SIG-M5 treated with dmso at 0.1 percent for 504 hours (cell line): Measurements from ENCODE around the gene PEX12.
"Not testable (repeated sequence)": the region's sequence is repeated elsewhere in the genome, so short reads cannot be mapped to it uniquely, and the experiment has no call there.

Experiments
- DNase-seq: peaks from one replicate; lab custom pipeline; 2025; ENCODE audit not compliant: unreplicated experiment; lab: John Stamatoyannopoulos, UW

Gene PEX12

DNA sequence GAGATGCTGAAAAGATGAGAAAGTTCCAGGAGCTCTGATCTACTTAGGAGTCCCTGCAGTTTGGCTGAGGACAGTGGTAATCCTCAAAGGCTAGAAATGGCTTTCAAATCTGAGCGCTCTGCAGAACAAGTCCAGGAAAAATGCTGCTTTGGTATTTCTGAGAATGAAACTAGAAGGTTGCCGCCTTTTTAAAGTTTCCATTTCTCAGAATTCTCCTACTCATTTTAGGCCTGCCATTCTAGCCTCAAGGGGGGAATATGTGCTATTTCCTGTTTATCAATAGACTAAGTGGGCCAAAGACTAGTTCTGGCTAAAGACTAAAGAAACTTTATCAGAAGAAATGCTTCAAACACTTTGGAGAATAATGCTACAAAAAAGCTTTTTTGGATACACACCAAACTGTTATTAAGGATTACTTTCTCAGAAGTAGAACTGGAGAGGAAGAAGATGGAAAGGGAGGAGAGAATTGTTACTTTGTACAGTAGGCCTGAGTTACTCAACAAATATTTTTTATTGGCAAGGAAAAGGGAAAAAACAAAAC, 40.7 kb downstream of the PEX12 start, which contains the start of gene SLFN12L:
Gene SLFN12L, minus strand, starts transcription at position 78 of the 541 bp plus-strand sequence. CDS start 15,314 bp downstream, outside the sequence.
- DNase-seq = no peak

- peak; percentile 45 for DNase-seq
These were observed 41.7 kb downstream of the PEX12 start for GRCh38 chr17:35536664-35537171.

- not testable (repeated sequence) for DNase-seq
These were observed 43.0 kb downstream of the PEX12 start for GRCh38 chr17:35535406-35535805.

DNA sequence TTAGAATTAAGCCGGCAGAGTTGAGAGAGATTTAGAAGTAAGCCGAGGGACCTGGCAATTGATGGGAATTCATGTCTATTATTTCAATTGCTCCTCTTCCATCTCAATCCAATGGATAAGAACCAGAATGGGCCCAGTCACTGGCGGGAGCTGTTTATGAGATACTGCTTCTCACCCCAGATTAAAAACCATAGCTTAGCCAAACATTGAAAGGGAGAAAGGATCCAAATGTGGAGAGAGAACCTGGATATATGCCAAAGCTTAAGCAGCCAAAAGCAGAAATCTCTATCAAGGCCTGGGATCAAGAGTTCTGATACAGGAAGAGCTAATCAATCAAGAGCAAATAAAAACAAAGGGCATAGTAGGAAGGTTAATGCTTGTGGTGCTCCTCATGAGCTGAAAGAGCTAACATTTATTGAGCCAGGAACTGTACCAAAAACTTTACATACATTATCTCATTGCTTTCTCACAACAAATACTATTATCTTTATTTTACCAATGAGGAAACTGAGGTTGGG, 43.7 kb downstream of the PEX12 start:
- no peak for DNase-seq

DNA sequence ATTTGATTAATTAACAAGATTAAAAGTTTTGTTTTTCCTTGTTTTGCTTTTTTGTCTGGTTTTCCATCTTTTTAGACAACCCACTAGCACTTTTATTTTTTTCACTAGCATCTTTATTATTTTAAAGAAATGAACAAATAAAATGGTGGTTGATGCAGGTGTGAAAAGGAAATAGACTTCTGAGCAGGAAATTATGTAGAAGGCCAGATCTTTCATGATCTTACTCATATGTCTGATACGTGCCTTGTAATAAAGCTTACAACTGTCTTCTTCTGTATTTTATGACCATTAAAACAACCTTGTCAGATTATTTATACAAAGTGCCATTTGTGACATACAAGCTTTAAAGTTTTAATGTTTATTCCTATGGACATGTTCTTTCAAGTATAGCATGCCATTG, 47.2 kb downstream of the PEX12 start:
- DNase-seq = no peak

- no peak for DNase-seq
These were observed 48.5 kb downstream of the PEX12 start for GRCh38 chr17:35529866-35530265.

DNA sequence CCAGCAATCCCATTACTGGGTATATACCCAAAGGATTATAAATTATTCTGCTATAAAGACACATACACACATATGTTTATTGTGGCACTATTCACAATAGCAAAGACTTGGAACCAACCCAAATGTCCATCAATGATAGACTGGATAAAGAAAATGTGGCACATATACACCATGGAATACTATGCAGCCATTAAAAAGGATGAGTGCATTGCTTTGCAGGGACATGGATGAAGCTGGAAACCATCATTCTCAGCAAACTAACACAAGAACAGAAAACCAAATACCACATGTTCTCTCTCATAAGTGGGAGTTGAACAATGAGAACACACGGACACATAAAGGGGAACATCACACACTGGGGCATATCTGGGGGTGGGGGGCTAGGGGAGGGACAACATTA, 49.0 kb downstream of the PEX12 start:
- not testable (repeated sequence) for DNase-seq
